Brain microvascular endothelial cell (primary cell): ENCODE data around the gene HAS3.
"Not testable (repeated sequence)": the region's sequence is repeated elsewhere in the genome, so short reads cannot be mapped to it uniquely, and the experiment has no call there.

ENCODE experiments used
- DNase-seq: peaks from one replicate; pipeline ENCODE4 v3.0.0-alpha.2; 2020
- H3K27ac ChIP-seq: fragments of 250-450 bp; sonication (Bioruptor Pico); 2 replicates; pipeline ENCODE4 v1.5.1; 2020; ENCODE audit warnings: mild to moderate bottlenecking, moderate library complexity
- H3K27me3 ChIP-seq: fragments of 250-450 bp; sonication (Bioruptor Pico); replicated peaks from 2 replicates; pipeline ENCODE4 v1.5.1; 2020; ENCODE audit warnings: mild to moderate bottlenecking
- H3K36me3 ChIP-seq: fragments of 250-450 bp; sonication (Bioruptor Pico); replicated peaks from 2 replicates; pipeline ENCODE4 v1.5.1; 2020; ENCODE audit warnings: mild to moderate bottlenecking
- H3K4me3 ChIP-seq: 2 replicates; pipeline ENCODE4 v1.5.1; 2011; ENCODE audit warnings: low read depth, mild to moderate bottlenecking, control low read depth, low read length, moderate library complexity
- in situ Hi-C: cut with HindIII; loops from 2 replicates; pipeline ENCODE4 v1.10.0; 2017; ENCODE audit warnings: low sequenced_read_pairs, low pct_ligation_motif_present
- TF ChIP-seq, protein P1 (sequence below): IDR thresholded peaks from 2 replicates; pipeline ENCODE4 v1.5.1; 2011; ENCODE audit warnings: low read depth, mild to moderate bottlenecking, moderate library complexity, low read length, control low read depth, inconsistent platforms; ENCODE audit errors: missing control alignments

HAS3 gene

GRCh38 chr16:69145658-69146057 lies 40.2 kb downstream of the HAS3 start:
- in situ Hi-C loops, result no loop called here
- Histone ChIP-seq H3K4me3 (no peak overlapping the region), H3K27ac (no peak overlapping the region), H3K36me3 (peaks cover 63% of the 10 kb centered on the region), H3K27me3 (no peaks in the 10 kb centered on the region)
- TF ChIP-seq, protein P1, sequence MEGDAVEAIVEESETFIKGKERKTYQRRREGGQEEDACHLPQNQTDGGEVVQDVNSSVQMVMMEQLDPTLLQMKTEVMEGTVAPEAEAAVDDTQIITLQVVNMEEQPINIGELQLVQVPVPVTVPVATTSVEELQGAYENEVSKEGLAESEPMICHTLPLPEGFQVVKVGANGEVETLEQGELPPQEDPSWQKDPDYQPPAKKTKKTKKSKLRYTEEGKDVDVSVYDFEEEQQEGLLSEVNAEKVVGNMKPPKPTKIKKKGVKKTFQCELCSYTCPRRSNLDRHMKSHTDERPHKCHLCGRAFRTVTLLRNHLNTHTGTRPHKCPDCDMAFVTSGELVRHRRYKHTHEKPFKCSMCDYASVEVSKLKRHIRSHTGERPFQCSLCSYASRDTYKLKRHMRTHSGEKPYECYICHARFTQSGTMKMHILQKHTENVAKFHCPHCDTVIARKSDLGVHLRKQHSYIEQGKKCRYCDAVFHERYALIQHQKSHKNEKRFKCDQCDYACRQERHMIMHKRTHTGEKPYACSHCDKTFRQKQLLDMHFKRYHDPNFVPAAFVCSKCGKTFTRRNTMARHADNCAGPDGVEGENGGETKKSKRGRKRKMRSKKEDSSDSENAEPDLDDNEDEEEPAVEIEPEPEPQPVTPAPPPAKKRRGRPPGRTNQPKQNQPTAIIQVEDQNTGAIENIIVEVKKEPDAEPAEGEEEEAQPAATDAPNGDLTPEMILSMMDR, result no peak
- no peak for DNase-seq

- not testable (repeated sequence) for H3K4me3 ChIP-seq, H3K27me3 ChIP-seq
- H3K36me3 ChIP-seq, result peaks cover 63% of the 10 kb centered on the region
Measured at GRCh38 chr16:69149621-69150020, 44.2 kb downstream of the HAS3 start.

GRCh38 chr16:69150146-69150865 lies 44.9 kb downstream of the HAS3 start:
- H3K27me3 ChIP-seq, result no peaks in the 10 kb centered on the region
- DNase-seq, result peak; percentile 78
- in situ Hi-C loops, result no loop called here
- H3K27ac ChIP-seq, result no peak overlapping the region
- TF ChIP-seq, protein P1, result peak; percentile 76
- no peak overlapping the region for H3K4me3 ChIP-seq
- peaks cover 65% of the 10 kb centered on the region for H3K36me3 ChIP-seq

More at GRCh38 chr16:69149621-69150020, 44.2 kb downstream of the HAS3 start:
- DNase-seq, in situ Hi-C loops, H3K27ac ChIP-seq: not testable (repeated sequence)

GRCh38 chr16:69157196-69157595 lies 51.7 kb downstream of the HAS3 start:
- no peaks in the 10 kb centered on the region for H3K27me3 ChIP-seq
- DNase-seq, result no peak
- in situ Hi-C loops, result no loop called here
- TF ChIP-seq, protein P1, result no peak
- peaks cover 79% of the 10 kb centered on the region for H3K36me3 ChIP-seq
- H3K27ac ChIP-seq, result no peak overlapping the region
- no peak overlapping the region for H3K4me3 ChIP-seq

DNA sequence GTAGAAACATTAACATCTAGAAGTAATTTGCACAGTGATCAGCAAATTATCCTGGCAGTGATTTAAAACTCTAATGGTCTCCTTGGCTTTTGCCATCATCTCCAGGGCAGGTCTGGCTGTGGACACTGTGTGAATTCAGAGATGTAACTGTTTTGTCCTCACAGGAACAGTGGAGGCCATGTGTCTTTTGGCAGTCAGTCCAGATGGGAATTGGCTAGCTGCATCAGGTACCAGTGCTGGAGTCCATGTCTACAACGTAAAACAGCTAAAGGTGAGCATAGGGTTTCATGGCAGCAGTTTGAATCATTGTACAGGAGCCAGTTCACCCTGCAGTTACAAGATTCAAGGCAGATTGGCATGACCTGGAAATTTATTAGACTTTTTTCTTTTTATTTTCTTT lies 54.7 kb downstream of the HAS3 start:
- H3K27me3 ChIP-seq, result no peaks in the 10 kb centered on the region
- in situ Hi-C loops, result no loop called here
- TF ChIP-seq, protein P1, result no peak
- H3K4me3 ChIP-seq, result no peak overlapping the region
- H3K36me3 ChIP-seq, result peaks cover 74% of the 10 kb centered on the region
- H3K27ac ChIP-seq, result no peak overlapping the region
- no peak for DNase-seq

- in situ Hi-C loops, result no loop called here
- H3K27me3 ChIP-seq, result no peaks in the 10 kb centered on the region
- H3K36me3 ChIP-seq, result peaks cover 48% of the 10 kb centered on the region
- DNase-seq, result no peak
- TF ChIP-seq, protein P1, result no peak
- no peak overlapping the region for H3K27ac ChIP-seq
- no peak overlapping the region for H3K4me3 ChIP-seq
Measured at GRCh38 chr16:69165584-69165983, 60.1 kb downstream of the HAS3 start.
